Measurements from ENCODE around the gene GAB4.
A peak's percentile ranks its signal among the peaks of the same experiment; 100 is the strongest.
"Not testable (repeated sequence)": the region's sequence is repeated elsewhere in the genome, so short reads cannot be mapped to it uniquely, and the experiment has no call there.

Gene GAB4

DNA sequence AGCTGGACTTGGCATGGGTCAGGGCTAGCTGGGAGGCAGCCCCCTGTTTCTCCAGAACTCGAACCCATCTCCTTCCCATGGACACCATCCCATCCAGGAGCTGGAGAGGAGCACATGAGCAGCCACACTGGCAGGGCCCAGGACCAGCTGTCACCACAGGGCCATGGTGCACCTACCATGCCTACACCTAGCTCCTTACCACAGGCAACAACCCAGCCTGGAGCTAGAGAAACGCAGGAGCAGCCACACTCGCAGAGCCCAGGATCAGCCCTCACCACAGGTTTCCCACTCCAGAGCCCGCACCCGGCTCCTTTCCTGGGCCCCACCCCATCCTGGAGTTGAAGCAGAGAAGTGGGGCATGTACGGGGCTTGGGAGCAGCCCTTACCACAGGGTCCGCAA lies 50.2 kb downstream of the GAB4 start:
- no peak for DNase-seq

DNA sequence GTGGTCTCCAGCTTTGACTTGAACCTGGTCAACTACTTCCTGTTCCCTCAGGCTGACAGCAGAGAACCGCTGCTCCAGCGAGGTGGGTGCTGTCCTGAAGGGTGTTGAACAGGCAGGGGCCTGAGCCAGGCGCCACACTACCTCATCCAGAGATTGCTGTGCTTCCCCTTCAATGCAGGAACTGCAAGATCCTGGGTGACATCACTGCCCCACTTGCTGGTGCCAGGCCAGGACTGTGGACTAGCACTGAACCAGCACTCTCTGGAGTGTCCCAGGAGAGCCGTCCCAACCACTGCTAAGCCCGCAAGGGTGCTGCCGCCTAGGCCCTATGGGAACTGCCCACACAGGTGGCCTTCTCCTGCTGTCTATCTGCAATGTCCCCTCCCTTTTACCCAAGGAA lies 51.7 kb downstream of the GAB4 start:
- DNase-seq, result peak; percentile 50

DNA sequence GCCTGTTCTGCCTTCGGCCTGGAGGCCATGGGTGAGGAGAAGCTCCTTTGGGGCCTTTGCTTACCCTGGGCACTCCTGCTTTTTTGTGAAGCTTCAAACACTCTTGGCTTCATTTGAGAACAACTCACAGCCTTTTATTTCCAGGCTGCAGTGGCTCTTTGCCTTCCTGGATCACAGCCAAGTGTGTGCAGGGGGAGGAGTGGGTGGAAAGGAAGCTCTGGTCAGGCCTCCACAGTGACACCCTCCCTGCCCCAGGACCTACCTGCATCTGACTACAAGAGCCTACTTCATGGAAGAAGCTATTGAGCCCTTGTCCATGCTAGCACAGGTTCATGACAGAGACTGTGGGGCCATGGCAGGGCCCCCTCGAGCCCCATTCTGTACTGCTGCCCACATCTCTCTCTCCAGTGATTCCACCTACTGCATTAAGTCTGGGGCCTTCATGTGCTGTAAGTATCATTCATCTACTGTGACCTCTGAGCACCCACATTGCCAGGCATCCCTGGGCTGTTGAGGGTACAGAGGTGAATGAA lies 52.3 kb downstream of the GAB4 start:
- peak; percentile 8 for DNase-seq

DNA sequence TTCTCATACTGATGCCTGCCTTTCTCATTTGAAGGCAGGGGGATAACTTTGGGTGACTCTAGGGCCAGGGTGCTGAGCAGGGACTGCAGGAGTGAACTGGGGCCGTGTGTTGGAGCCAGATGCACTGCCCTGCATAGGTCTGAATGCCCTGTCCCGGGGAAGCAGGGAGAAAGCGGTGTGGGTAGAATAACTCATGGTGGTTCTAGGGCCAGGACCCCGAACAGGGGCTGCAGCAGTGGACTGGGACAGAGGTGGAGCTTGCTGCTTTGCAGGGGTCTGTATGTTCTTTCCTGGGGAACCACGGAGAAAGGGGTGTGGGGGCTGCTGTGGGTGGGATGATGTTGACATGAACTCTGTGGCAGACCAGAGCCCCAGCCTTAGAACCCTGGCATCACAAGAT lies 52.9 kb downstream of the GAB4 start:
- no peak for DNase-seq

DNA sequence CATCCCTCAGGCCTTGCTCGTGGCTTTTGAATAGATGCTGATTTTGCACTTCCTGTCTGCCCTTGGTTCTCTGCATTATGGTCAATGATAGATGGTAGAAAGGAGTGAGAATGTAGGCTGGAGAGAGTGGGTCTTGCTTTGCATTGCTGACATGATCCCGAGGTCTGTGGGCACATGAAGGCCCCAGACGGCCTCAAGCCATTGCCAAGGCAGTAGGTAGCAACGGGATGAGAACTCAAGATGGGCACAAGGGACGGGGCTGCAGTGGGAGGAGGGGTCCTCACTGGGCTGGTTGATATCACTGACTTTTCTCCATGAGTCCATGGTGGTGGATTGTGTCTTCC lies 54.0 kb downstream of the GAB4 start:
- no peak for DNase-seq

DNA sequence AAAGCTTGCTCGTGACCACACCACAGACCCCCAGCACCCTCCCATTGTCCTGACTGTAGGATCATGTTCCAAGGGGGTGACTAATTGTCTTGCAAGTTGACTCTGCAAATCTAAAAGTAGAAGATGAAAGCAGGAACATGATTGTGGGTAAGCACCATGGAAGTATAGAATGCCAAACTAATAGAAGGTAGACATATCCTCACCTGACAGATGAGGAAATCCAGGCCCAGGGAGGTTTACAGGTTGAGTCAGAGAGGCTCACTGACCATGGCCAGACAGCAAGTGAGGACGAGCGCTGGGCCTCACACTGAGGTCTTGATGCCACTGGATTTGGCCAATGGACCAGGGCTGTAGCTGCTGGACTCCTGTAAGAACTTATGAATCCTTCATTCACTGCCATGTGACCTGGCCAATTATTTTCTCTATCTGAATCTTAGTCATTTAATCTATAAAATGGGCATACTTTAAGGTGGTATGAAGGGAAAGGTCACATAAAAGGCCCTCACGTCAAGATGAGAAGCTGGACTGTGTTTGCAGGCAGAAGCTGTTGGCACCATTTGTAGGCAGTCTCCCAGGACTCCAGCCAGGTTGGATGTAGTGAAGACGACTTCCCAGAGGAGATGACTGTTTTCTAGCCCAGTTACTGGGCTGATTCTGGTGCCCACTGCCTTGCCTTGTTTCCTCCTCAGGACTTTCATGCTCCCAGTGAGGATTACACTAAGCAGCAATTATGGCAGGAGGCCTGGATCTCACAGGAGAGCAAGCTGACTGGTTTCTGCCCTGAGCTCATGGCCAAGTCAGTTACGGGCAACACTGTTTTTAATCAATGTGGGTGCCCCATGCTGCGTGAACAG lies 54.6 kb downstream of the GAB4 start:
- no peak for DNase-seq

DNA sequence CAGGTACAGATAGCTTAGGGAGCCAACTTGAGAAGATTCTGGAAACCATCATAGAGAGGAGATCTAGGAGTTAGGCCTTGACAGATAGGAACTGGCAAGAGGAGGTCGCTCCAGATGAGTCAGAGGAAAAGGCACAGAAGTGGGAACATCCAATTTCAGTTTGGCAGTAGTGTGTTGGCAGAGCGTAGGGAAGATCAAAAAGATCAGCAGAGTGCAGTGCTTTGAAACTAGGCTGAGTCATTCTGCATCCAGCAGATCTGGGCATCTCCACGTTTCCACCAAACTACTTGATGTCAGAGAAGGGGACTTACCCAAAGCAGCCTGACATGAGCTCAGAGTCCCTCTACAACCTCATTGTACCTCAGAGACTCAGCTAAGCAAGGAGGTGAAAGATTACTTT lies 58.5 kb downstream of the GAB4 start:
- no peak for DNase-seq

DNA sequence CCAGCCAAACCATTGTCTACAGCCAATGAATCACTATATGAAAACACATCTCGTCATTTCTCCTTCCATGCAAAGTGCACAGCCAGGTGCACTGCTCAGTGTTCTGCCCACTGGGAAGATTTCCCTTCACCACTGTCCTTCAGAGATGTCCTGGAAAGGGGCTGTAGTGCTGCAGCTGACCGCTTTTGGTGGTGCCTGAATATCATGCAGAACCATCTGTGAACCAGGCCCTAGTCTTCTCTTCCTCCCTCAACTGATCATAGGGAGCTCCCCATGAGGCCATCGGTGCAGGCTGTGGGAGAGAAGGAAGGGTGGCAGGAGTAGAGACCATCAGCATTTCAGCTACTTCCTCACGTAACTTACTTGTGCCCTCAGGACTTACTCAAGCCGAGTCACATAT lies 70.2 kb downstream of the GAB4 start:
- no peak for DNase-seq

DNA sequence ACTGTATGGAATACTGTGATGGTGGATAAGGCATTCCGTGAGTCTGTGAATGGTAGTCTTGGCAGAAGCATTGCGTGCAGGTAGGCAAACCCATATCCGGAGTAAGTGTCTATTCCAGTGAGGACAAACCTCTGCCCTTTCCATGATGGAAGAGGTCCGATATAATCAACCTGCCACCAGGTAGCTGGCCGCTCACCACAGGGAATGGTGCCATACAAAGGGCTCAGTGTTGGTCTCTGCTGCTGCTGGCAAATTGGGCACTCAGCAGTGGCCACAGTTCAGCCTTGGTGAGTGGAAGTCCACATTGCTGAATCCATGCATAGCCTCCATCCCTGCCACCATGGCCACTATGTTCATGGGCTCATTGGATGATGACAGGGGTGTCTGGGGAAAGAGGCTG lies 70.8 kb downstream of the GAB4 start:
- not testable (repeated sequence) for DNase-seq

DNA sequence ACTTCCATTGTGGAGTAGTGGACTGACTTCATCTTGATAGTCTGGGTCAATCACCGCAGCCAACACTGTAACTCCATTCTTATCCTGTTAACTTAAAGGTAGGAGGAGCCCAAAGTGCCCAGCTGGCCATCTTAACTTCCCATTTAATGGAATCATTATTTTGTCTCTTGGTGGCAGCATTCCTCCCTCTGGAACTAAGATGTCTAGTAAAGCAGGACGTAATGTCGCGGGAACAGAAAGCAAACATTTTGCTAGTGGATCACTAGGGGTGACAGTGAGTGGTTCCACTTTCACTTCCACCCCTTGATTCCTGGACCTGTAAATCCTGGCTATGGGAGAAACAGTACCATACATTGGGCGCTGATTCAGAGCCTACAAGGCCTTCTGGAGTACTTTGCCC lies 71.4 kb downstream of the GAB4 start:
- DNase-seq, result no peak

DNA sequence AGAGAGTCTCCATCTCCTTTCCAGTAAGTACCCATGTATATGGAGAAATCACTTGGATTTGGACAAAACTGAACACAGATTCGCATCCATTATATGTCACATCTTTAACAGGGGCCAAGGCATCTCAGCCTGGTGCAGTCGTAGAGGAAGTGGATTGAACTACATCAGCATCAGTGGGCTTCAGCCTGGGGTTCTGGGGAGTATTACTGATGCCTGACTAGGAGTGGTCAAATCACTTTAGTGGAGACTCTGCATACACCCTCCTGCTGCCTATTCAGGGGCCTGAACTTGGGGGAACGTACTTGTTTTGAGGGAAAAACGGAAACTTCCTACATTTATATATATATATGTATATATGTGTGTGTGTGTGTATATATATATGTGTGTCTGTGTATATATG lies 72.8 kb downstream of the GAB4 start:
- DNase-seq, result no peak

DNA sequence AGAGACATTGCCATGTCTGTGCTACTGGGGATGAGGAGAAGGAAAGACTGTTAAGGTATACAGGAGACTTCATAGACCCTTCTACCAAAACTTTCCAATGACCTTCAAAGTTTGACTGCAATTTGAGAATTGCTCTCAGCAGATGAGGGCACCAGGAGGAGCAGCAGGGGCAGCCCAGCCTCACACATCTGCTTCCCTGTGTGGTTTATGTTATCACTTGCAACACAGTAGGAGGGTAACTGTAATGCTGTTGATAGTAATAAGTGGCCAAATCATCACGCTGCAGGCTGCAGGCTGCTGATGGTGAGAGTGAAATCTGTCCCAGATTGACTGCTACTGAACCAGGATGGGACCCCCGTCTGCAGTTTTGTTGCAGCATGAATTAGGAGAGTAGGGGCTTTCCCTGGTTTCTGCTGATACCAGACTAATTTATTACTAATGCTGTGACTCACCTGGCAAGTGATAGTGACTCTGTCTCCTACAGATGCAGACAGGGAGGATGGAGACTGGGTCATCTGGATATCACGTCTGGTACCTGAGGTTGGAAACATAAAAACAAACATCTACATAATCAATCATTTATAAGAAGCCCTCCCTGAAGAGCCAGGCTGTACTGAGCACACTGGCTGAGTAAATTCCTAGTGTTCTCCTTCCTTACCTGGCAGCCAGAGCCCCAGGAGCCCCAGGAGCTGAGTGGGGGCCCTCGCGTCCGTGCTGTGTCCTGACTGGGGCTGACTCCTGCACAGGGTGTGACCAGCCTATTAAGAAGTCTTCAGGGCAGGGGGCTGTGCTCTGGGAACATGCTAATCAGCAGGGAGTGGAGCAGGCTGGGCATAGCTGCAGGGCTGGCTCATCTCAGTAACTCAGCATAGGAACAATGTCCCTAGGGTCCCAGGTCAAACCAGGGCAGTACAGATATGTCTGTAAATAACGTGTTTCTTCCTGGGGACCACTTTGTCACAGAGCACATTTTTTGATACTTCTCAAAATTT lies 74.4 kb downstream of the GAB4 start:
- no peak for DNase-seq

DNA sequence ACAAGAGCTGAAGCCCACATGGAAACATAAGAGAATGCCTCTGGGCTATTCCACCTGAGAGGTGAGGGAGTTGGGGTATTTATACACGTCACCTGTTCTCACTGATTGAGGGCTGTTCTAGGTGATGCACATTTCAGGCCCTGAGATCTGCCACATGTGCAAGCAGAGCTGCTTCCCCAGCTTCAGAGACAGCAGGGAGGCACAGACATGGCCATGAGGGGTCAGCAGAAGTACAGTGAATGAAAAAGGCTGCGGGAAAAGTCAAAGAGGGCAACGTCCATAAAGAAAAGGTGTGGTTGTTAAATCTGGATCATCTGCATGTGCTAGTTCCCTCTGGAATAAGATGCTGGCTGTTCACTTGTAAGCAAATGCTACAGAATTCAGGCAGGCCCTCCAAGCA lies 75.4 kb downstream of the GAB4 start:
- no peak for DNase-seq

DNA sequence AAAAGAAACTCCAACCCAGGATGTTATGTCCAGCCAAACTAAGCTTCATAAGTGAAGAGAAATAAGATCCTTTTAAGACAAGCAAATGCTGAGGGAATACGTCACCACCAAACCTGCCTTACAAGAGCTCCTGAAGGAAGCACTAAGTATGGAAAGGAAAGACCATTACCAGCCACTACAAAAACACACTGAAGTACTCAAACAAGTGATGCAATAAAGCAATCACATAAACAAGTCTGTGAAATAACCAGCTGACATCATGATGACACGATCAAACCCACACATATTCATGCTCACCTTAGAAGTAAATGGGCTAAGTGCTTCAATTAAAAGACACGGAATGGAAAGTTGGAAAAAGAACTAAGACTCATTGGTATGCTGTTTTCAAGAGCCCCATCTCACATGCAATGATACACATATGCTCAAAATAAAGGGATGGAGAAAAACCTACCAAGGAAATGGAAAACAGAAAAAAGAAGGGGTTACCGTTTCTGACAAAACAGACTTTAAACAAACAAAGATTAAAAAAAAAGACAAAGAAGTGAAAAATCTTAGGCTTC lies 82.5 kb downstream of the GAB4 start:
- DNase-seq, result no peak

DNA sequence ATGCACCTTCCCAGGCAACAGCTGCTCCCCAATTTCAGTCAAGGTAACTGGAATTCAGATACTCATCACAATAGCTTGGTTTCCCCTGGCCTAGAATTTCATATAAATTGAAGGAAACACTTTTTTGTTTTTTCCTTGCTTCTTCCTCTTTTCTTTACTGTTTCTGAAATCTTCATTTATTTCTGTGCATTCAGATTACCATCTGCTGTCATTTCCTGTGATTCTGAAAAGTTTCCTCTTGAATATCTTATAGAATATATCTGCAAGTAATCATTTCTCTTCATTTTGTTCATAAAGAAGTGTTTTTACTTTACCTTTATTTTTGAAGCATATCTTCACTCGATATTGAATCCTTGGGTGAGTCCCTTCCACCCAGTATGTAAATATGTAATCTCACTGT lies 85.3 kb downstream of the GAB4 start:
- DNase-seq, result no peak

DNA sequence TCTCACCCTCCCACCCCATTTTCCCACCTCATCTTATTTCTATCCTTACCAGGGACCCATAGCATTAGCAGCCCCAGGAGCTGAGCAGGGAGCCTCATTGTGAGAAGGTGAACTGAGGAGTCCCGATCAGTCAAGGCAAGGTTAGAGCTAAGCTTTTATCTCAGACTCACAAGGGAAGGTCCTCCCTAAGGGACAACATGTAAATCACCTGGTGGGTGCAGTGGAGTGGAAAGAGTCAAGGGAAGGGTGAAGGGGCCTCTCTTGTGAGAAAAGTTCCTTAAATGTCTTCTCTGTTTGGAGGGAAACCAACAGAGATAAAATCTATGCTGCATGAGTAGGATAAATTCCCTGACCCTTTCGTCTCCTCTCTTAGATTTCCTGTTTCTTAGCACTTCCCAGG lies 85.9 kb downstream of the GAB4 start:
- DNase-seq, result no peak

DNA sequence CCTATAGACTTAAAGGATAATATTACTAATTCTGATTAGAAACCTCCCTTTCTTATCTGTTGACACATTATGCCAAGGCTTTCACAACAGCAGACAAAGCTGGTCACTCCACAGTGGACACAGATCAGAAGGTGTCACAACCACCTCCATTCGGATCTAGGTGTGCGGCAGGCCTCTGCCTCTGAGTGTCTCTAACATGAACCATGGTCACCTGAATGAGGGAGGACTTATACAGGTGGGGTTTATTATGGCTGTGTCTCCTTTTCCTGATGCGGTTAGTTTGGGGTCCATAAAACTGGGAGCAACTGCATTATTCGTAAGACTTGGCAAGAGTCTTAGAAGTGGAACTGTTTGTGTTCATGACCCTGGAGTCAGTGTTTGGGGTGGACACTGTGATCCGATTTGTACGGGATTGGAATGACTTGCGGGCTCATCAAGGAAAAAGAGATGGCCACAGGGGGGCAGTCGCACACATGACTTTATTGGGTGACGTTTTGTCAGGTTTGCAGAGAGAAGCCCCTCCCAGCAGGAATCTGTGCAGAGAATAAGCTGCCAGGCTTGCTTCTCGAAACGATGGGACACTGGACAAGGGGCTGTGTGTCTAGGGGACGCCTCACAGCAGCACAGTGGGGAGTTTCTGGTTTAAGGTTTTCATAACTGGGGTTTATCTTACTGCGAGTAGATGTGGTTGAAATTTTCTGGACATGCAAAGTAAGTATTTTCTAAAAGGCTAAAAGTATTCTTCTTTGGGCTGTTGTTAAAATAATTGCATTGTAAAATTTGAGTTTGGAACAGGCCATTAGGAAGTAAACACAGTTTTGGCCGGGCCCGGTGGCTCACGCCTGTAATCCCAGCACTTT lies 90.6 kb downstream of the GAB4 start:
- peak; percentile 55 for DNase-seq

DNA sequence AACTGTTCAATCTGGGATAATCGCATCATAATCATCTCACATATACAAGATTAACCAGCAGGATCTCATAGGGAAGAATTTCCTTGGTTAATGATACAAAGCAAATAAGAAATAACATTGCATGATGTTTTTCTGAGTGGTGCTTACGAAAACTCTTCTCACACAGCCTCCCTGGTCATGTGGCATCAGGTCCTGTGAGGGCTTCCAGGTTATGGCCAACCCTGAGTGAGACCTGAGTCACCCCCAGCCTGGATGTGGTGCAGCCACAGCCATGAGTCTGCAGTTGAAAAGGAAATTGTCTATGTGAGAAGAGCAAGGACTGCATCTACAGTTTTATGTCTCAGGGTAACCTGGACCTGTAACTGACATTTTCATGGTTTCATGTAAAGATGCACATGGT lies 92.3 kb downstream of the GAB4 start:
- no peak for DNase-seq

DNA sequence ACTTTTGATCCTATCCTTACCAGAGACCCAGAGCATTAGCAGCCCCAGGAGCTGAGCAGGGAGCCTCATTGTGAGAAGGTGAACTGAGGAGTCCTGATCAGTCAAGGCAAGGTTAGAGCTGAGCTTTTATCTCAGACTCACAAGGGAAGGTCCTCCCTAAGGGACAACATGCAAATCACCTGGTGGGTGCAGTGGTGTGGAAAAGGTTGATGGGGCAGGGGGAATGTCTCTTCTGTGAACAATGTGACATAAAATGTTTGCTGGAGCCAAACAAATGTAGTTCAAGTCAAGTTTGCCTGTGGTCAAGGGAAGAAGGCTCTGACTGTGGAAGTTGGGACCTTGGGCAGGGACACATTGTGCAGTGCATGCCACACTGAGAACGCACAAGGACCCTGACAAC lies 93.1 kb downstream of the GAB4 start:
- DNase-seq, result not testable (repeated sequence)

DNA sequence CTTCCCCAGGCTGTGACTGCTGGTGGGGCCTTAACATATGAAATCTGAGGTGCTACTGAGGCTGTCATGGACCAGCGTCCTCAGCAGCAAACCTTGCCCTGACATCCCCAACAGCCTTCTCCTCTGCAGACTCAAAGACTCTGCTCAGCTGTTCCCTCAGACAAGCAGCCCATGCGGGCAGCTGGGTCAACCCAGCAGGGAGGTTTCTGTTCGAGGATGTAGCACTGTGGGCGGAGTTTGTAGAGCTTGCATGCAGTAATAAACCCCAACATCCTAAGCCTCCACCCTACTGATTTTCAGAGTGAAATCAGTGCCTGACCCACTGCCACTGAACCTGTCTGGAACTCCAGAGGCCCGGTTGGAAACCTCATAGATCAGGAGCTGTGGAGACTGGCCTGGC lies 94.0 kb downstream of the GAB4 start:
- no peak for DNase-seq

DNA sequence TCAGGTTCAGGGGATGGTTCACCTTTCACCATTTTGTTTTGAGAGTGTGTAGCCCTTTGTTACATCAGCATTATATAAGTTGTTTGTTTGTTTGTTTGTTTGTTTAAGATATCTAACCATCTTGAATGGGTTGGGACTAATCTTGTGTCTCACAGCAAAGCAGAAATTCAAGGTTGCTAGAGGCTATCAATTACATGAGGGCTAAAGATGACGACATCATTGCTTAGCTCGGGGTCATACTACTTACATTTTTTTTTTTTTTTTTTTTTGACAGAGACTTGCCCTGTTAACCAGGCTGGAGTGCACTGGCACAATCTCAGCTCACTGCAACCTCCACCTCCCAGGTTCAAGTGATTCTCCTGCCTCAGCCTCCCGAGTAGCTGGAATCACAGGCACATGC lies 95.7 kb downstream of the GAB4 start:
- DNase-seq, result no peak

Measured in inflammatory macrophage treated with lipopolysaccharide for 4 hours (primary cell).